K562 (cell line): Measurements from ENCODE around the gene PRRC2A. TPM values are rescaled to one million over a fixed set of nuclear protein-coding genes. Genes with fewer than 3 reads are reported as not detected.

ENCODE experiments used
- CEBPB ChIP-seq: fragments of 450-650 bp; IDR thresholded peaks from 2 replicates; pipeline ENCODE4 v1.6.1; 2016; ENCODE audit warnings: missing genetic modification characterization, missing compliant biosample characterization
- CHD1 ChIP-seq: fragments of 200-600 bp; sonication (generic); IDR thresholded peaks from one replicate; pipeline ENCODE4 v1.6.1; 2012; ENCODE audit warnings: mild to moderate bottlenecking, moderate library complexity, low read length, inconsistent platforms
- GATA2 ChIP-seq: sonication (generic); formaldehyde crosslinking; IDR thresholded peaks from 2 replicates; pipeline ENCODE4 v1.4.0; 2020; ENCODE audit warnings: mild to moderate bottlenecking, missing genetic modification reagents
- HDGF ChIP-seq: fragments of 450-650 bp; IDR thresholded peaks from 2 replicates; pipeline ENCODE4 v1.6.1; 2016
- KDM2B ChIP-seq: fragments of 250-450 bp; sonication (Bioruptor Pico); IDR thresholded peaks from 2 replicates; pipeline ENCODE4 v1.8.0; 2021; ENCODE audit warnings: mild to moderate bottlenecking, moderate library complexity
- LEF1 ChIP-seq: fragments of 450-650 bp; IDR thresholded peaks from 2 replicates; pipeline ENCODE4 v1.6.1; 2016; ENCODE audit warnings: mild to moderate bottlenecking
- RFX7 ChIP-seq: fragments of 250-450 bp; sonication (Bioruptor Pico); IDR thresholded peaks from 2 replicates; pipeline ENCODE4 v1.5.1; 2021; ENCODE audit warnings: mild to moderate bottlenecking
- SRF ChIP-seq, 2 experiments: fragments of 250-450, 450-650 bp in 1 of 2; sonication (Bioruptor Pico) in 1 of 2; sonication (generic) in 1 of 2; formaldehyde crosslinking; IDR thresholded peaks; 2 replicates each; pipeline versions ENCODE4 v1.5.0 to v1.5.1; 2020 to 2022; ENCODE audit warnings: mild to moderate bottlenecking in 1 of 2, missing genetic modification reagents in 1 of 2
- TBL1XR1 ChIP-seq, 2 experiments: IDR thresholded peaks; 2 replicates each; pipeline ENCODE4 v1.6.1; 2012; ENCODE audit warnings: improper control_type of control experiment in 2 of 2, low read length in 2 of 2, mild to moderate bottlenecking in 1 of 2
- ZNF232 ChIP-seq: sonication (generic); formaldehyde crosslinking; IDR thresholded peaks from 2 replicates; pipeline ENCODE4 v1.8.0; 2022; ENCODE audit warnings: mild to moderate bottlenecking, missing genetic modification reagents
- polyA plus RNA-seq, 8 experiments: library from polyadenylated mRNA; depleted of rRNA in 4 of 8; stranded (reverse) in 5 of 8; unstranded in 3 of 8; fragments of >200 nt; fragmentation: Nextera tagmentation in 2 of 8; fragmentation: Illumina TruSeq in 1 of 8; extraction: Ambion mirVana in 2 of 8; extraction: Trizol in 1 of 8; gene quantifications; 2 replicates each; pipeline versions ENCODE4 v1.2.1 to v1.2.3, GENCODE V29; 2011 to 2014; ENCODE audit warnings: inconsistent platforms in 1 of 8, missing spikeins in 1 of 8
- total RNA-seq, 7 experiments: library from RNA; depleted of rRNA in 6 of 7; stranded (reverse); fragments of >200 nt in 6 of 7; fragmentation: Illumina TruSeq in 2 of 7; extraction: Trizol in 2 of 7; gene quantifications; 2 replicates each; pipeline versions ENCODE4 v1.2.1 to v1.2.3, GENCODE V29; 2011 to 2021; ENCODE audit warnings: low replicate concordance in 1 of 7
- TF ChIP-seq, protein P1 (sequence below): IDR thresholded peaks from 3 replicates; pipeline ENCODE4 v1.6.1; 2011; ENCODE audit warnings: borderline replicate concordance, mild to moderate bottlenecking, moderate library complexity; ENCODE audit not compliant: insufficient read length; ENCODE audit errors: extremely low read depth
- TF ChIP-seq, protein P2 (sequence below): sonication (generic); formaldehyde crosslinking; IDR thresholded peaks from 2 replicates; pipeline ENCODE4 v1.8.1; 2023; ENCODE audit warnings: mild to moderate bottlenecking, missing genetic modification reagents
- TF ChIP-seq, protein P3 (sequence below): sonication (generic); formaldehyde crosslinking; IDR thresholded peaks from 2 replicates; pipeline ENCODE4 v1.8.1; 2023; ENCODE audit warnings: mild to moderate bottlenecking, missing genetic modification reagents, moderate library complexity
- TF ChIP-seq, protein P4 (sequence below): sonication (generic); formaldehyde crosslinking; IDR thresholded peaks from 2 replicates; pipeline ENCODE4 v1.8.0; 2022; ENCODE audit warnings: missing genetic modification reagents, mild to moderate bottlenecking, borderline replicate concordance
- TF ChIP-seq, protein P5 (sequence below): sonication (generic); formaldehyde crosslinking; IDR thresholded peaks from 2 replicates; pipeline ENCODE4 v1.8.0; 2022; ENCODE audit warnings: mild to moderate bottlenecking, missing genetic modification reagents, borderline replicate concordance

Gene PRRC2A
- total and polyA plus RNA-seq, 9 of the 15 experiments (the other 6 are each of a cell fraction or from before 2014, with no cell fraction given) = 1.0 to 332 (median 63.0) TPM

DNA sequence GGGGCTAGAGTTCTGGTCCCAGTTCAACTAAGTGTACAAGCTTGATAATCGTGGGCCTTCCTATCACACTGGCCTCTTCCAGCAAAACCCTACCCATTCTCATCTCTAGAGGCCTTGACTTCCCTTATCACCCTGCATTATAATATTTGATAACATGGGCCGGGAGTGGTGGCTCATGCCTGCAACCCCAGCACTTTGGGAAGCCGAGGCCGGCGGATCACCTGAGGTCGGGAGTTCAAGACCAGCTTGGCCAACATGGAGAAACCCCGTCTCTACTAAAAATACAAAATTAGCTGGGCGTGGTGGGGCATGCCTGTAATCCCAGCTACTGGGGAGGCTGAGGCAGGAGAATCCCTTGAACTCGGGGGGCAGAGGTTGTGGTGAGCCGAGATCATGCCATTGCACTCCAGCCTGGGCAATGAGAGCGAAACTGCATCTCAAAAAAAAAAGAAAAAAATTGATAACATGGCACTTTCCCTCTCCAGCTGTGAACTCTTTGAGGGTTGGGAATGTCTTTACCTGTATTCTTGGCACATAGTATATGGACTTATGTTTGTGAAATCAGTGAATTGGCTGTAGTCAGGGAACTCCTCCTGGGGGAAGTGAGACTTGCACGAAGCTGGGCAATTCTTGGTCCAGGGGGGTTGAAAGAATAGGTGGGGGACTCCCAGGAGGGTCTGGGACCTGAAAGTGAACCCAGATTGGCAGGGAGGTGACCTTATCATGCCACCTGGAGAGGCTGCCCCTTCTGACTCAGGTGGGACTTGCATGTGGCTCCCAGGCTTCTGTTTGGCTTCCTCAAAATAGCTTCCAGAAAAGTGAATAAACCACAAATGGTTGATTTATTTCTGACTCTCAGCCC is 41.0 kb downstream of the PRRC2A start (continued):
- TF ChIP-seq, protein P1, sequence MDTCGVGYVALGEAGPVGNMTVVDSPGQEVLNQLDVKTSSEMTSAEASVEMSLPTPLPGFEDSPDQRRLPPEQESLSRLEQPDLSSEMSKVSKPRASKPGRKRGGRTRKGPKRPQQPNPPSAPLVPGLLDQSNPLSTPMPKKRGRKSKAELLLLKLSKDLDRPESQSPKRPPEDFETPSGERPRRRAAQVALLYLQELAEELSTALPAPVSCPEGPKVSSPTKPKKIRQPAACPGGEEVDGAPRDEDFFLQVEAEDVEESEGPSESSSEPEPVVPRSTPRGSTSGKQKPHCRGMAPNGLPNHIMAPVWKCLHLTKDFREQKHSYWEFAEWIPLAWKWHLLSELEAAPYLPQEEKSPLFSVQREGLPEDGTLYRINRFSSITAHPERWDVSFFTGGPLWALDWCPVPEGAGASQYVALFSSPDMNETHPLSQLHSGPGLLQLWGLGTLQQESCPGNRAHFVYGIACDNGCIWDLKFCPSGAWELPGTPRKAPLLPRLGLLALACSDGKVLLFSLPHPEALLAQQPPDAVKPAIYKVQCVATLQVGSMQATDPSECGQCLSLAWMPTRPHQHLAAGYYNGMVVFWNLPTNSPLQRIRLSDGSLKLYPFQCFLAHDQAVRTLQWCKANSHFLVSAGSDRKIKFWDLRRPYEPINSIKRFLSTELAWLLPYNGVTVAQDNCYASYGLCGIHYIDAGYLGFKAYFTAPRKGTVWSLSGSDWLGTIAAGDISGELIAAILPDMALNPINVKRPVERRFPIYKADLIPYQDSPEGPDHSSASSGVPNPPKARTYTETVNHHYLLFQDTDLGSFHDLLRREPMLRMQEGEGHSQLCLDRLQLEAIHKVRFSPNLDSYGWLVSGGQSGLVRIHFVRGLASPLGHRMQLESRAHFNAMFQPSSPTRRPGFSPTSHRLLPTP = no peak
- 0 out of 2 replicates have a peak, but pooled peaks have one; percentile 4 for TF ChIP-seq GATA2 (CRISPR knock-in tag)
- no peak for TF ChIP-seq KDM2B (CRISPR knock-in tag)
- TF ChIP-seq RFX7 (CRISPR knock-in tag) = no peak
- peak; percentile 22; the same call in 1 of the 2 replicates for TF ChIP-seq HDGF
- TF ChIP-seq TBL1XR1 (IDR thresholded peaks at IDR 0.05; ENCODE audit: low read length in 2 of 2) = no peak
- TF ChIP-seq CEBPB (tag) = peak; percentile 17; the same call in 1 of the 2 replicates
- TF ChIP-seq SRF (CRISPR knock-in tag; IDR thresholded peaks at IDR 0.05) = no peak; a peak in 1 of 4 replicates
- TF ChIP-seq, protein P2, sequence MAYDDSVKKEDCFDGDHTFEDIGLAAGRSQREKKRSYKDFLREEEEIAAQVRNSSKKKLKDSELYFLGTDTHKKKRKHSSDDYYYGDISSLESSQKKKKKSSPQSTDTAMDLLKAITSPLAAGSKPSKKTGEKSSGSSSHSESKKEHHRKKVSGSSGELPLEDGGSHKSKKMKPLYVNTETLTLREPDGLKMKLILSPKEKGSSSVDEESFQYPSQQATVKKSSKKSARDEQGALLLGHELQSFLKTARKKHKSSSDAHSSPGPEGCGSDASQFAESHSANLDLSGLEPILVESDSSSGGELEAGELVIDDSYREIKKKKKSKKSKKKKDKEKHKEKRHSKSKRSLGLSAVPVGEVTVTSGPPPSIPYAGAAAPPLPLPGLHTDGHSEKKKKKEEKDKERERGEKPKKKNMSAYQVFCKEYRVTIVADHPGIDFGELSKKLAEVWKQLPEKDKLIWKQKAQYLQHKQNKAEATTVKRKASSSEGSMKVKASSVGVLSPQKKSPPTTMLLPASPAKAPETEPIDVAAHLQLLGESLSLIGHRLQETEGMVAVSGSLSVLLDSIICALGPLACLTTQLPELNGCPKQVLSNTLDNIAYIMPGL (CRISPR knock-in tag) = 0 out of 2 replicates have a peak, but pooled peaks have one; percentile 51
- TF ChIP-seq CHD1 = no peak
- TF ChIP-seq ZNF232 (CRISPR knock-in tag) = 0 out of 2 replicates have a peak, but pooled peaks have one; percentile 46
- 0 out of 2 replicates have a peak, but pooled peaks have one; percentile 24 for TF ChIP-seq LEF1
- TF ChIP-seq, protein P3, sequence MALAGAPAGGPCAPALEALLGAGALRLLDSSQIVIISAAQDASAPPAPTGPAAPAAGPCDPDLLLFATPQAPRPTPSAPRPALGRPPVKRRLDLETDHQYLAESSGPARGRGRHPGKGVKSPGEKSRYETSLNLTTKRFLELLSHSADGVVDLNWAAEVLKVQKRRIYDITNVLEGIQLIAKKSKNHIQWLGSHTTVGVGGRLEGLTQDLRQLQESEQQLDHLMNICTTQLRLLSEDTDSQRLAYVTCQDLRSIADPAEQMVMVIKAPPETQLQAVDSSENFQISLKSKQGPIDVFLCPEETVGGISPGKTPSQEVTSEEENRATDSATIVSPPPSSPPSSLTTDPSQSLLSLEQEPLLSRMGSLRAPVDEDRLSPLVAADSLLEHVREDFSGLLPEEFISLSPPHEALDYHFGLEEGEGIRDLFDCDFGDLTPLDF (CRISPR knock-in tag) = no peak; the same call in 1 of the 2 replicates
- TF ChIP-seq, protein P4, sequence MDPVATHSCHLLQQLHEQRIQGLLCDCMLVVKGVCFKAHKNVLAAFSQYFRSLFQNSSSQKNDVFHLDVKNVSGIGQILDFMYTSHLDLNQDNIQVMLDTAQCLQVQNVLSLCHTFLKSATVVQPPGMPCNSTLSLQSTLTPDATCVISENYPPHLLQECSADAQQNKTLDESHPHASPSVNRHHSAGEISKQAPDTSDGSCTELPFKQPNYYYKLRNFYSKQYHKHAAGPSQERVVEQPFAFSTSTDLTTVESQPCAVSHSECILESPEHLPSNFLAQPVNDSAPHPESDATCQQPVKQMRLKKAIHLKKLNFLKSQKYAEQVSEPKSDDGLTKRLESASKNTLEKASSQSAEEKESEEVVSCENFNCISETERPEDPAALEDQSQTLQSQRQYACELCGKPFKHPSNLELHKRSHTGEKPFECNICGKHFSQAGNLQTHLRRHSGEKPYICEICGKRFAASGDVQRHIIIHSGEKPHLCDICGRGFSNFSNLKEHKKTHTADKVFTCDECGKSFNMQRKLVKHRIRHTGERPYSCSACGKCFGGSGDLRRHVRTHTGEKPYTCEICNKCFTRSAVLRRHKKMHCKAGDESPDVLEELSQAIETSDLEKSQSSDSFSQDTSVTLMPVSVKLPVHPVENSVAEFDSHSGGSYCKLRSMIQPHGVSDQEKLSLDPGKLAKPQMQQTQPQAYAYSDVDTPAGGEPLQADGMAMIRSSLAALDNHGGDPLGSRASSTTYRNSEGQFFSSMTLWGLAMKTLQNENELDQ = peak; percentile 11; the same call in 1 of the 2 replicates
- TF ChIP-seq, protein P5, sequence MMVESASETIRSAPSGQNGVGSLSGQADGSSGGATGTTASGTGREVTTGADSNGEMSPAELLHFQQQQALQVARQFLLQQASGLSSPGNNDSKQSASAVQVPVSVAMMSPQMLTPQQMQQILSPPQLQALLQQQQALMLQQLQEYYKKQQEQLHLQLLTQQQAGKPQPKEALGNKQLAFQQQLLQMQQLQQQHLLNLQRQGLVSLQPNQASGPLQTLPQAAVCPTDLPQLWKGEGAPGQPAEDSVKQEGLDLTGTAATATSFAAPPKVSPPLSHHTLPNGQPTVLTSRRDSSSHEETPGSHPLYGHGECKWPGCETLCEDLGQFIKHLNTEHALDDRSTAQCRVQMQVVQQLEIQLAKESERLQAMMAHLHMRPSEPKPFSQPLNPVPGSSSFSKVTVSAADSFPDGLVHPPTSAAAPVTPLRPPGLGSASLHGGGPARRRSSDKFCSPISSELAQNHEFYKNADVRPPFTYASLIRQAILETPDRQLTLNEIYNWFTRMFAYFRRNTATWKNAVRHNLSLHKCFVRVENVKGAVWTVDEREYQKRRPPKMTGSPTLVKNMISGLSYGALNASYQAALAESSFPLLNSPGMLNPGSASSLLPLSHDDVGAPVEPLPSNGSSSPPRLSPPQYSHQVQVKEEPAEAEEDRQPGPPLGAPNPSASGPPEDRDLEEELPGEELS (CRISPR knock-in tag) = peak; percentile 59; the same call in 1 of the 2 replicates
